Heart left ventricle (tissue), 13 donors: ENCODE data around the gene PCOLCE2.

ENCODE experiments used
- CTCF ChIP-seq, 12 donors: fragments of 200-600 bp; sonication (generic) in 4 of 12; IDR thresholded peaks; one replicate each; pipeline versions ENCODE4 v1.5.0 to v1.8.0; 2018 to 2022; ENCODE audit warnings: antibody characterized with exemption in 12 of 12, mild to moderate bottlenecking in 5 of 12
- POLR2A ChIP-seq, 2 donors: fragments of 450-650 bp; IDR thresholded peaks; one replicate each; pipeline ENCODE4 v1.6.1; 2017; ENCODE audit warnings: antibody characterized with exemption in 2 of 2, mild to moderate bottlenecking in 2 of 2, moderate library complexity in 2 of 2
- donor health status: ischemic (EF 13 %, LVEDD 7.1; RV severe dilation, severe dysfunction).
- donor health status: DM: no; HTN: yes; CAD: no.
- donor health status: DM: no; HTN: no; CAD: no.
- donor health status: ischemic (EF 25% LVEDD 6.9; RV normal size, moderate dysfunction).
- donor health status: ischemic (EF 25% LVEDD 5.7; RV mildly dilated, moderate dysfunction).
- donor health status: ischemic (EF 35%, LVEDD 5.7; RV mildly dilated, moderate dysfunction).
- donor health status: nonischemic (EF 11% LVEDD 7.7; RV severe dilation, severe dysfunction).
- donor health status: DM: yes; HTN: yes; CAD: no.
- donor health status: PGD.
- donor health status: ischemic (EF 29% LVEDD 5.4; RV normal size, mild dysfunction).
- donor health status: nonischemic (EF 23%, LVEDD 6.1; RV moderate dilation, normal function).

- TF ChIP-seq POLR2A (IDR thresholded peaks at IDR 0.05), result no peak
- no peak for TF ChIP-seq CTCF (IDR thresholded peaks at IDR 0.05)
Measured at GRCh38 chr3:142884531-142884930, 4.4 kb downstream of the PCOLCE2 start.
